PC-3 (cell line): ENCODE data around the gene CGGBP1. TPM values are rescaled to one million over a fixed set of nuclear protein-coding genes. Genes with fewer than 3 reads are reported as not detected.

Experiments
- ATAC-seq: fragments of 200-7000 bp; cut with Tn5 transposase; 2 replicates; pipeline ENCODE4 v1.9.1; 2020; ENCODE audit warnings: mild to moderate bottlenecking, moderate library complexity
- BruUV-seq: library from RNA; stranded (reverse); fragments of 400-500 nt; replicated peaks from 2 replicates; lab custom pipeline; 2021; lab: Mats Ljungman, UMichigan
- CTCF ChIA-PET: fragments of 300-600 bp; sonication (Branson Sonifier 250); formaldehyde crosslinking; loops from one replicate; lab custom pipeline; 2022; ENCODE audit warnings: antibody characterized with exemption; lab: Charles Lee
- POLR2A ChIA-PET: fragments of 300-600 bp; sonication (Branson Sonifier 250); formaldehyde crosslinking; loops from one replicate; lab custom pipeline; 2022; ENCODE audit warnings: antibody characterized with exemption; ENCODE audit not compliant: unreplicated experiment; lab: Charles Lee
- DNase-seq: peaks from one replicate; pipeline ENCODE4 v3.0.0-alpha.2; 2015
- H2AFZ ChIP-seq: fragments of 300-600 bp; sonication (generic); 2 replicates; pipeline ENCODE4 v1.6.0; 2016; ENCODE audit warnings: antibody characterized with exemption, low read length
- H3F3A ChIP-seq: fragments of 300-600 bp; sonication (generic); one replicate; pipeline ENCODE4 v1.6.0; 2017; ENCODE audit warnings: antibody characterized with exemption, low read length, control low read depth, mild to moderate bottlenecking; ENCODE audit not compliant: unreplicated experiment
- H3K27ac ChIP-seq: fragments of 300-600 bp; sonication (generic); 2 replicates; pipeline ENCODE4 v1.5.1; 2016; ENCODE audit warnings: mild to moderate bottlenecking, low read length
- H3K27me3 ChIP-seq: fragments of 300-600 bp; sonication (generic); 2 replicates; pipeline ENCODE4 v1.6.1; 2016; ENCODE audit warnings: low read length, mixed read lengths
- H3K36me3 ChIP-seq: fragments of 300-600 bp; sonication (generic); 2 replicates; pipeline ENCODE4 v1.6.1; 2016; ENCODE audit warnings: low read depth, mixed run types, low read length, mixed read lengths
- H3K4me1 ChIP-seq: fragments of 300-600 bp; sonication (generic); 2 replicates; pipeline ENCODE4 v1.5.1; 2016; ENCODE audit warnings: low read length; ENCODE audit not compliant: insufficient read depth
- H3K4me2 ChIP-seq: fragments of 300-600 bp; sonication (generic); 2 replicates; pipeline ENCODE4 v1.6.0; 2016; ENCODE audit warnings: low read length
- H3K4me3 ChIP-seq: fragments of 300-600 bp; sonication (generic); 2 replicates; pipeline ENCODE4 v1.5.1; 2016; ENCODE audit warnings: mild to moderate bottlenecking, low read length, mixed read lengths
- H3K79me2 ChIP-seq: fragments of 300-600 bp; sonication (generic); 2 replicates; pipeline ENCODE4 v1.6.1; 2017; ENCODE audit warnings: low read length, mixed read lengths
- H3K9ac ChIP-seq: fragments of 300-600 bp; sonication (generic); 2 replicates; pipeline ENCODE4 v1.6.0; 2016; ENCODE audit warnings: mild to moderate bottlenecking, low read length
- H3K9me2 ChIP-seq: fragments of 300-600 bp; sonication (generic); replicated peaks from 2 replicates; pipeline ENCODE4 v1.6.1; 2016; ENCODE audit warnings: mixed run types, low read length, mixed read lengths
- H3K9me3 ChIP-seq: fragments of 300-600 bp; sonication (generic); 2 replicates; pipeline ENCODE4 v1.6.1; 2016; ENCODE audit warnings: low read length, mixed read lengths
- H4K20me1 ChIP-seq: fragments of 300-600 bp; sonication (generic); 2 replicates; pipeline ENCODE4 v1.6.1; 2016; ENCODE audit warnings: low read length, mixed read lengths
- EZH2 ChIP-seq: fragments of 300-600 bp; sonication (generic); IDR thresholded peaks from one replicate; pipeline ENCODE4 v1.6.1; 2017; ENCODE audit warnings: antibody characterized with exemption, mild to moderate bottlenecking, low read length; ENCODE audit not compliant: unreplicated experiment
- EZH2phosphoT487 ChIP-seq: fragments of 300-600 bp; sonication (generic); IDR thresholded peaks from 2 replicates; pipeline ENCODE4 v1.6.1; 2018; ENCODE audit warnings: mild to moderate bottlenecking, antibody characterized with exemption, low read length, borderline replicate concordance
- intact Hi-C: fragments of 100-400 bp; cut with micrococcal nuclease; formaldehyde crosslinking; loops from 2 replicates; pipeline ENCODE4 v1.9.0; 2023
- total RNA-seq: library from RNA; depleted of rRNA; stranded (reverse); fragments of >200 nt; gene quantifications from 2 replicates; pipeline ENCODE4 v1.2.3, GENCODE V29; 2014
- TF ChIP-seq, protein P1 (sequence below): fragments of 300-600 bp; sonication (generic); conservative IDR thresholded peaks from 2 replicates; pipeline ENCODE4 v1.5.1; 2017; ENCODE audit warnings: antibody characterized with exemption, low read depth, mild to moderate bottlenecking, low read length

Gene CGGBP1
- total RNA-seq, 1 experiment from 2014 or later = 37.1 TPM

DNA sequence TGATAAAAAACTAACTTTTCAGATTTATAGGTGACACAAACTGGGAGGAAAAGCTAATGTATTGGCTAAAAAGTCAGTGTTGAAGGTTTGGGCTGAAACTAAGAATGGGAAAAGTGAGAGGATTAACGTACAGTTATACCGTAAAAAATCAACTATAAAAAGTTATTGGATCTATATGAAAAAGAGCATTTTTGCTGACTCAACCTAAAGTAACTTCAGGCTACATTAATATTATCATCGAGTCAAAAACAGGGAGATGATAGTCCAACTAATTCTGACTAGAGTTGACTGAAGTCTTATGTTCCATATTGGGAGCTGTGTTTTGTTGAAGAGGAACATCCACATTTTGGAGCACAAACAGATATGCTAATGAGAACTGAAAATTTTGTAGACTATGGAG is 20.1 kb upstream of the CGGBP1 start:
- POLR2A ChIA-PET = no interaction called here
- intact Hi-C loops = no loop called here
- Histone ChIP-seq H3K36me3 (peaks cover 5% of the 10 kb centered on the region; the same call in 1 of the 2 replicates), H3F3A (no peaks in the 10 kb centered on the region), H3K4me2 (no peak overlapping the region), H3K9ac (no peak overlapping the region), H3K4me1 (no peaks in the 10 kb centered on the region), H3K9me3 (no peaks in the 10 kb centered on the region), H3K9me2 (no peaks in the 10 kb centered on the region), H4K20me1 (no peaks in the 10 kb centered on the region), H3K4me3 (no peak overlapping the region), H2AFZ (no peak overlapping the region), H3K27me3 (no peaks in the 10 kb centered on the region), H3K79me2 (peaks cover 86% of the 10 kb centered on the region), H3K27ac (no peak overlapping the region)
- no TSS peak for BruUV-seq
- TF ChIP-seq, protein P1, sequence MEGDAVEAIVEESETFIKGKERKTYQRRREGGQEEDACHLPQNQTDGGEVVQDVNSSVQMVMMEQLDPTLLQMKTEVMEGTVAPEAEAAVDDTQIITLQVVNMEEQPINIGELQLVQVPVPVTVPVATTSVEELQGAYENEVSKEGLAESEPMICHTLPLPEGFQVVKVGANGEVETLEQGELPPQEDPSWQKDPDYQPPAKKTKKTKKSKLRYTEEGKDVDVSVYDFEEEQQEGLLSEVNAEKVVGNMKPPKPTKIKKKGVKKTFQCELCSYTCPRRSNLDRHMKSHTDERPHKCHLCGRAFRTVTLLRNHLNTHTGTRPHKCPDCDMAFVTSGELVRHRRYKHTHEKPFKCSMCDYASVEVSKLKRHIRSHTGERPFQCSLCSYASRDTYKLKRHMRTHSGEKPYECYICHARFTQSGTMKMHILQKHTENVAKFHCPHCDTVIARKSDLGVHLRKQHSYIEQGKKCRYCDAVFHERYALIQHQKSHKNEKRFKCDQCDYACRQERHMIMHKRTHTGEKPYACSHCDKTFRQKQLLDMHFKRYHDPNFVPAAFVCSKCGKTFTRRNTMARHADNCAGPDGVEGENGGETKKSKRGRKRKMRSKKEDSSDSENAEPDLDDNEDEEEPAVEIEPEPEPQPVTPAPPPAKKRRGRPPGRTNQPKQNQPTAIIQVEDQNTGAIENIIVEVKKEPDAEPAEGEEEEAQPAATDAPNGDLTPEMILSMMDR = no peak
- no peak for TF ChIP-seq EZH2phosphoT487
- TF ChIP-seq EZH2 = no peak
- DNase-seq = no peak
- CTCF ChIA-PET = no interaction called here
- no peak for ATAC-seq

DNA sequence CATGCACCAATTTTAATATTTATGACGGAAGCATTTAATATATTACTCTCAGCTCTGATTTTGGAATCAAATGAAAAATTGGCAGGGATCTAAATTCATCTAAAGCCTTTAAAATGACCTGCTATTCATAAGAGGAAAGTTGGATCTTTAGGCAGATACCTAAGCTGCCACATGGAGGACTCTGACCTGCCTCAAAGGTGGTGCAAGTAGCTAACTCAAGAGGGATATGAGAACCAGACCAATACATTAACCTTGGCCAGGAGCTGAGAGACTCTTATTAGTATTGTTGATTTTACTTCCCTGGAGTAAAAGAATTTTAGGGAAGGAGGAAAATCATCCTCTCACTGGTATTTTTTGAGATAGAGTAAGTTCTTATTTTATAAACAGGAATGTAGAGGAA is 17.9 kb upstream of the CGGBP1 start:
- Histone ChIP-seq H3K4me3 (no peak overlapping the region), H3K4me1 (no peaks in the 10 kb centered on the region), H3K9me3 (no peaks in the 10 kb centered on the region), H3K4me2 (no peak overlapping the region), H2AFZ (no peak overlapping the region), H3K9me2 (no peaks in the 10 kb centered on the region), H3K27ac (no peak overlapping the region), H3K79me2 (peaks cover 91% of the 10 kb centered on the region), H3K9ac (no peak overlapping the region), H3K36me3 (peaks cover 3% of the 10 kb centered on the region), H3F3A (no peaks in the 10 kb centered on the region), H4K20me1 (no peaks in the 10 kb centered on the region), H3K27me3 (no peaks in the 10 kb centered on the region)
- no peak for DNase-seq
- BruUV-seq = no TSS peak
- no peak for TF ChIP-seq EZH2phosphoT487
- TF ChIP-seq, protein P1 = no peak
- no peak for TF ChIP-seq EZH2
- intact Hi-C loops = loop anchor here (1.0 kb wide), 1 partner anchor 43 kb away; no protein-coding TSS in a partner anchor
- POLR2A ChIA-PET = no interaction called here
- no peak for ATAC-seq
- CTCF ChIA-PET = no interaction called here

DNA sequence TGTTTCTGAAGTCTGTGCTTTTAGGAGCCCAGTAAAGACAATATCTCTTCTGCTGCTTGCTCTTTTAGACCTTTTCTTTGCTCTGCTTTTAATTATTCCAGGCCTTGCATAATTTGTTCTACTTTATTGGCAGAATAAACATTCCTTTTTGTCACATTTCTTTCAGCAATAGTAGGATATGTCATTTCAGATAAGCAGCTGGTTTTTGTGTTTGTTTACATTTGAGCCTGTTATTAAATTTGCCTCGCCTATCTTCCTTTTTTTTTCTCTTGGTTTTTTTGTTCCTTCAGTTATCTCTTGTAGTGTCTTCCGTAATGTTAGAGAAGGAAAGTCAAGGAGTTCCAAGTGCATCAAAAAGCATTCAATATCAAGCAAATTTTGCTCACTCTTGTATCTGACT is 16.7 kb upstream of the CGGBP1 start:
- CTCF ChIA-PET = no interaction called here
- Histone ChIP-seq H3F3A (no peaks in the 10 kb centered on the region), H3K9me2 (no peaks in the 10 kb centered on the region), H3K9me3 (no peaks in the 10 kb centered on the region), H4K20me1 (no peaks in the 10 kb centered on the region), H3K79me2 (peaks cover 87% of the 10 kb centered on the region), H2AFZ (no peak overlapping the region), H3K4me3 (no peak overlapping the region), H3K27me3 (no peaks in the 10 kb centered on the region), H3K36me3 (no peaks in the 10 kb centered on the region; the same call in 1 of the 2 replicates), H3K27ac (no peak overlapping the region), H3K4me1 (no peaks in the 10 kb centered on the region), H3K9ac (no peak overlapping the region), H3K4me2 (no peak overlapping the region)
- no TSS peak for BruUV-seq
- no peak for ATAC-seq
- POLR2A ChIA-PET = no interaction called here
- no peak for TF ChIP-seq EZH2
- TF ChIP-seq EZH2phosphoT487 = no peak
- TF ChIP-seq, protein P1 = no peak
- intact Hi-C loops = no loop called here
- DNase-seq = no peak
